GM18511 (cell line): ENCODE data around the gene JAML.

ENCODE experiments used
- ATAC-seq: cut with Tn5 transposase; IDR thresholded peaks from one replicate; pipeline ENCODE4 v1.9.1; 2021; ENCODE audit warnings: mild to moderate bottlenecking, moderate library complexity; ENCODE audit not compliant: unreplicated experiment

Gene JAML

GRCh38 chr11:118217575-118217974 lies 7.2 kb downstream of the JAML start:
- no peak for ATAC-seq

GRCh38 chr11:118216621-118217481 lies 8.0 kb downstream of the JAML start:
- peak; percentile 61 for ATAC-seq

DNA sequence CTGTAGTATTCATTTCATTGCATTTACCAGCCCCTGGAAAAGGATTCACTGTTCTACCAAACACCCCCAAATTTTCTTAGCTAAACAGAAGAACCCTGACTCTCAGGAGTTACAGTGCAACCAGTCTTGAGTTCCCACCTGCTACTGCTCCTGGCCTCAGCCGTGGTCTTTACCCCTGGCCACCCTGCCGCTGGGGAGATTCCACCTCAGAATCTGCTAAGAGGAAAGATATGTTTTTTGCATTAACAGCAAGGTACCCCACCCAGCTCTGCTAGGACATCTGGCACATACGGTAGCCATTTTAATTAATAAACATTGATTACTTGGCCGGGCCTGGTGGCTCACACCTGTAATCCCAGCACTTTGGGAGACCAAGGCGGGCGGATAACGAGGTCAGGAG lies 9.0 kb downstream of the JAML start:
- ATAC-seq = no peak

DNA sequence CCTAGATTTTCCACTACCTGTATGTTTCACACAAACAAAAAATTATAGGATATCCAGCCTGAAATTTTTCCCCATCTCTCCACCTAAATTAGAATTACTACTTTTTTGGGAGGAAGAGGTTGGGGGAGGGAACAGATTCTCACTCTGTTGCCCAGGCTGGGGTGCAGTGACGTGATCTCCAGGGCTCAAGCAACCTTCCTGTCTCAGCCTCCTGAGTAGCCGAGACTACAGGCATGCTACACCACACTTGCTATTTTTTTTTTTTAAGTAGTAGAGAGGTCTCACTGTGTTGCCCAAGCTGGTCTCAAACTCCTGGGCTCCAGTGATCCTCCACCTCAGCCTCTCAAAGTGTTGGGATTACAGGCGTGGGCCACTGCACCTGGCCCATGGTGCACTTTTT lies 9.5 kb downstream of the JAML start:
- ATAC-seq = no peak

DNA sequence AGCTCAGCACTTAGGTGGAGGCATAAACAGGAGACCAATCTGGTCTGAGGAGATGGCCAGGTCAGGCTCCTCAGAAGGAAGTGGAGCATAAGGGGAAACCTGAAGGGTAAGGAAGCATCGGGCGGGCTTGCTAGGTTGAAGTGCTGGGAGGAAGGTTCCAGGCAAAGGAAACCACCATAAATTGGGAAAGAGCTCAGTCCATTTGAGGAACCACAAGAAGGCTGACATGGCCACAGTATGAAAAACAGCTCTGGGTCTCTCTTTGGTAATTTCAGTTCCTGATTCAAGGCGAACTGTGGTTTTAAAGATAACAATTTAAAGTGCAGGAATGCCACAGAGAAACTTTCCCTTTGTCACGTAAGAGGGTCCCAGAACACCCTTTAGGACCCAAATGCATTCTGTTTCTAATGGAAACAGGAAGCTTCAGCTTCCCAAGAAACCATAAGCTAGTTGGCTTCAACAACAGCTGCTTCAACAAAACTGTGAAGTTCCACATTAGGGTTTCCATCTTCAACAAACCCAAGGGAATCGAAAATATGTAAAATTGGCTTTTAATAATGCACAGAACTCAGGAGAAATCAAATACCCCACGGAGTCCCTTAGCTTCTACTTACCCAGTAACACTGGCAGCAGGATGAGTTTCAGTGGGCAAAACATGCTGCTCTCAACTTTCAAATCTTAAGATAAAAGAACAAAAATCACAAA lies 10.4 kb downstream of the JAML start:
- ATAC-seq = no peak

- ATAC-seq = no peak
Observed at GRCh38 chr11:118213781-118214180, 11.0 kb downstream of the JAML start.

- no peak for ATAC-seq
Observed at GRCh38 chr11:118213201-118213600, 11.6 kb downstream of the JAML start.

DNA sequence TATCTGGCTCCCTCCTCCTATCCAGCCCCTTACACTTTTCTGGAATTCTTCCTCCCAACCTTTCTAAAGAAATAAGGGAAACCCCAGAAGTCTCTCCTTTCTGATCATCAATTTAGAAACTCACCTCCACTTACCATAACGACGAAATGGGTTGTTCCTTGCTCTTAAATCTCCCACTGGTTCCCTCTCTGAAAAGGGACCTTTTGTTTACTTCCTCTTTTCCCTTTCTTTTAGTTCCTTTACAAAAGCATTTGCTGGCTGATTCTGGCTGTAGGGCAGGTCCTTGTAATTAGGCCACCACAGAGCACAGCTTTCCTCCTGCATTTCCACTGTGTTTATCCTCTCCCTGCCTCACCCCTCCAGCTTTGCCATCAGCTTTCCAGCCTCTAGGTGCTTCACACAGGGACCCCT lies 12.0 kb downstream of the JAML start:
- no peak for ATAC-seq

GRCh38 chr11:118212131-118212725 lies 12.6 kb downstream of the JAML start:
- no peak for ATAC-seq

DNA sequence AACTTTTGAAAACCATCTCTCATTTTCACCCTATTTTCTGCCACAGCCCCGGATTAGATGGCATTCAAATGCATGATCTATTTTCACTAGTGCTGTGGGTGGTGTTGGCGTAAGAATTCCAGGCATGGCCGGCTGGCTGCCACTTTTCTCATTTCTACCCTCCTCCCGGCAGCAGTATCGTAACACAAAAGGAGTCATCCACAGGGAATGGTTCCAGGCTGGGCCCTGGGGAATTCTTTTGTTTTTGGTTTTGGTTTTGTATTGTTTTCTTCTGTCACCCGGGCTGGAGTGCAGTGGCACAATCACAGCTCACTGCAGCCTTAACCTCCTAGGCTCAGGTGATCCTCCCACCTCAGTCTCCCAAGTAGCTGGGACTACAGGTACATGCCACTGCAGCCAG lies 13.8 kb downstream of the JAML start:
- no peak for ATAC-seq

- ATAC-seq = no peak
Observed at GRCh38 chr11:118210323-118210722, 14.5 kb downstream of the JAML start.

GRCh38 chr11:118209033-118209432 lies 15.8 kb downstream of the JAML start:
- ATAC-seq = no peak

GRCh38 chr11:118207079-118207478 lies 17.7 kb downstream of the JAML start:
- no peak for ATAC-seq

DNA sequence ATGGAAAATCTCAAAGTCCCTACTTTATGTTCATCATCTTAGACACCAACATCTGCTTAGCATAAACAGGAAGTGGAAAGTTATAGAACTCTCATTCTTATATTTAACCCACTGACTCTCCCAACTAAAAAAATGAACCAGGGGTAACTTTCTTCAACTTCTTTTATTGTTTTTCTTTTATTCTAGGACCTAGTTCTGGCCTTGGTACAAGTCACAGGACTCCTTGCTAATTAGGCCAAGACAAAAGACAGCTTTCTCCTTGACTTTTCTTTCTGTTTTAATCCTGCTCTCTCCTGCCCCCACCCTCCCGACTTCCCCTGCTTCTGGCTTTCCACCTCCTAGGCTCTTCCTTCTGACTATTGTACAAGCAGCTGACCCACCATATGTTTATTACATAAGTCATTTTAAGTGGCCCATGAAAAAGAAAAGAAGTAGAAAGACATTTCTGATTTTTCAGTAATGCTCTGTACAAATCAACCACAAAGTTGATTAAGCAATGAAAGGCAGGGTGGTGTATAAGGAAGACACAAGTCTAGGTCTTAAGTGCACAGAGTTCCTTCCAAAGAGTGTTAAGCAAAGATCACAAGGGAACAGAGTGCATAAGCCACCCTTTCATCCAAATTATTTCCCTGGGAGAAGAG lies 18.3 kb downstream of the JAML start:
- no peak for ATAC-seq

DNA sequence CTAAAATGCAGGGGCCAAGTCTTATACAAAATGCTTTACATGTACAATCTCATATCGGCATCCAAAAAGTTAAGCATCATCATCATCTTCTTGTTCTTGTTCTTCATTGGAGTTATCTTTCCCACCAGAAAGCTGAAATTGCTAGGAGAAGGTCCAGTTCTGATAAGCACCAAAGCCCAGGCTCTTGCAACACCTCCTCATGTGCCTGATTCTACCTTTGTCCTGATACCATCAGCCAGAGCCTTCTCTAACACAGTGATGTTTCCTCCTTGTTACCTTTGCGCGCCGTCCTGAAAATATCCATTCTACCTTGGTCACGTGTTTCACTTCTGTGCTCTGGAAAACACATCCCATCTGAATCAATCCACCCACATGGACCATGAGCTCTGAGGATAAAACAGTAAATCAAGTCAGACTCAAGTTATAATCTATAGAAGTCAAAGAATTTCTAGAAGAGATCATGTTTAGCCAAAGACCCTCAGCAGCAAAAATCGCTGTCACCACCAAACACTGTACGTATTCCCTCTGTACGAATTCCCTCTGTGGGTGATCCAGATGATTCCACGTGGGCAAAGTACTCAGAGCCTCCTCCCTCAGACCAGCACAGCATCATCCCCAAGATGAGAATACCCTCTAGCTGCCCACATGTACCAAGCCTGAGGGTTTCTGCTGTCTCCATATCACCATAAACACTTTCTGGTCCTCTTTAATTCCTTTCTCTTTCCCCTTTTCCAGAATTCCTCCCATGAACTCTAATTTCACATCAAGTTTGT lies 19.0 kb downstream of the JAML start:
- ATAC-seq = no peak

DNA sequence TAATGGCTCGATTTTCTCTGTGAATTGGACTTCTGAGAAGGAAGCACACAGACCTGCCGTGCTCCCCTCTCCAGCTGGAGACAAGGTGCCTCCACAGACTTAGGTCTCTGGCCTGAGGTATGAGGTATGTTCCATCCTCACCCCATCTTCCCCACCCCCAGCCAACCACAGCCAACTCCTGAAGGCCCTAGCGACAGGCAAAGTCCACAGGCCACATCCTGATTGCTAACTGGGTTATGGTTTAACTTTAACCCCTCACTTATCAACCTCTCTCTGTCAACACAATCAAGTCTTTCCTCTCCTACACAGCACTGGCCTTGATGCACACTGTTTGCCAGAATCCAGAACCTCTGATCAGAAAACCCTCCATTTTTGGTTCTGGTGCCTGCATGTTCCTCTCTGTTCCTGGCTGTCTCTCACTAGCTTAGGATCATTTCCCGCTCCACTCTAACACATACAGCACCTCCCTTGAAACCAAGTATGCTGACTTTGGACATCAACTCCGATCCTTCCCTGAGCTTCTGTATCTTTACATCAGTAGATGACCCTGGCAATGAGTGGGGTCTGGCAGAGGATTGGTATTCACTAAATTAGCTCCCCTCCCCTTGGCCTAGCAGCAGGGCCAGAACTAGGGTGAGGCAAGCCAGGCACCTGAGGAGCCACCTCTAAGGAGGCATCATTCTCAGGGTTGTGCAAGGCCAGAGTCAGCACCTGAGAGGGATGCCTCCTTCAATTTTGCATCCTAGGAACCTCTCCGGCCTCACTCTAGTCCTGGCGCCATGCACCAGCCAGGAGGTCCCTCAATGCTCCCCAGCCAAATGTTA lies 22.0 kb downstream of the JAML start:
- no peak for ATAC-seq

GRCh38 chr11:118201966-118202365 lies 22.8 kb downstream of the JAML start:
- ATAC-seq = no peak

GRCh38 chr11:118200901-118201680 lies 23.7 kb downstream of the JAML start:
- ATAC-seq = no peak

- no peak for ATAC-seq
Observed at GRCh38 chr11:118200497-118200896, 24.3 kb downstream of the JAML start.
